NCI-H1930 (cell line): ENCODE data around the gene MCRS1.
"Not testable (repeated sequence)": the region's sequence is repeated elsewhere in the genome, so short reads cannot be mapped to it uniquely, and the experiment has no call there.

ENCODE experiments used
- DNase-seq, 2 experiments: peaks; one replicate each; lab custom pipeline; 2025; lab: John Stamatoyannopoulos, UW

MCRS1 gene

GRCh38 chr12:49567611-49568441 lies at the start of gene MCRS1:
TSS of gene MCRS1 (minus strand) at chr12:49568142. CDS start at chr12:49566731, 1,411 bp downstream.
- peak; percentile 80 to 87 for DNase-seq

- DNase-seq, result peak in 1 of 2 experiments; percentile 7
Observed at GRCh38 chr12:49616533-49617219, 48.7 kb upstream of the MCRS1 start.

GRCh38 chr12:49615725-49616124 lies 47.8 kb upstream of the MCRS1 start:
- no peak for DNase-seq

GRCh38 chr12:49612210-49612609 lies 44.3 kb upstream of the MCRS1 start:
- DNase-seq, result no peak

- not testable (repeated sequence) for DNase-seq
Observed at GRCh38 chr12:49610785-49611184, 42.8 kb upstream of the MCRS1 start.

GRCh38 chr12:49609875-49610154 lies 41.9 kb upstream of the MCRS1 start:
- no peak for DNase-seq

- DNase-seq, result no peak
Observed at GRCh38 chr12:49609059-49609874, 41.3 kb upstream of the MCRS1 start.

GRCh38 chr12:49605539-49605938 lies 37.6 kb upstream of the MCRS1 start, which contains the start of gene FAM186B:
TSS of gene FAM186B (minus strand) at chr12:49605639. CDS start at chr12:49605477, 162 bp downstream.
- DNase-seq, result not testable (repeated sequence)

GRCh38 chr12:49604856-49605255 lies 36.9 kb upstream of the MCRS1 start:
- no peak for DNase-seq

- DNase-seq, result no peak
Observed at GRCh38 chr12:49603721-49604120, 35.8 kb upstream of the MCRS1 start.

- DNase-seq, result no peak
Observed at GRCh38 chr12:49599961-49600360, 32.0 kb upstream of the MCRS1 start.

- no peak for DNase-seq
Observed at GRCh38 chr12:49598527-49598926, 30.6 kb upstream of the MCRS1 start.

- DNase-seq, result no peak
Observed at GRCh38 chr12:49588721-49589516, 21.0 kb upstream of the MCRS1 start.

- DNase-seq, result no peak
Observed at GRCh38 chr12:49588281-49588680, 20.3 kb upstream of the MCRS1 start.

GRCh38 chr12:49587174-49587908 lies 19.4 kb upstream of the MCRS1 start:
- DNase-seq, result no peak

- DNase-seq, result no peak
Observed at GRCh38 chr12:49585477-49586459, 17.8 kb upstream of the MCRS1 start.

- no peak for DNase-seq
Observed at GRCh38 chr12:49584591-49584990, 16.6 kb upstream of the MCRS1 start.

GRCh38 chr12:49583366-49584094 lies 15.6 kb upstream of the MCRS1 start:
- no peak for DNase-seq

GRCh38 chr12:49582850-49583249 lies 14.9 kb upstream of the MCRS1 start:
- DNase-seq, result no peak
